K562 (cell line): ENCODE data around the gene PHF1. TPM values are rescaled to one million over a fixed set of nuclear protein-coding genes. Genes with fewer than 3 reads are reported as not detected.

Experiments
- CBFB ChIP-seq: sonication (generic); formaldehyde crosslinking; IDR thresholded peaks from 2 replicates; pipeline ENCODE4 v1.4.0; 2020; ENCODE audit warnings: mild to moderate bottlenecking, missing genetic modification reagents
- HMGN3 ChIP-seq: IDR thresholded peaks from 2 replicates; pipeline ENCODE4 v1.6.1; 2011; ENCODE audit warnings: borderline replicate concordance, low read depth, mild to moderate bottlenecking, mixed read lengths, low read length; ENCODE audit not compliant: insufficient read length; ENCODE audit errors: extremely low read depth
- KLF16 ChIP-seq: IDR thresholded peaks from 2 replicates; pipeline ENCODE4 v1.6.1; 2016; ENCODE audit warnings: antibody characterized with exemption
- MCM7 ChIP-seq, 2 experiments: fragments of 450-650 bp; IDR thresholded peaks; 2 replicates each; pipeline ENCODE4 v1.6.1; 2016 to 2018
- MECOM ChIP-seq: fragments of 250-450 bp; sonication (Bioruptor Pico); IDR thresholded peaks from 2 replicates; pipeline ENCODE4 v1.8.0; 2022; ENCODE audit warnings: inconsistent platforms
- NFRKB ChIP-seq: fragments of 450-650 bp; IDR thresholded peaks from 2 replicates; pipeline ENCODE4 v1.6.1; 2016; ENCODE audit warnings: low read depth
- PHB ChIP-seq: fragments of 250-450 bp; sonication (Bioruptor Pico); IDR thresholded peaks from 2 replicates; pipeline ENCODE4 v1.5.0; 2021
- PRPF4 ChIP-seq: fragments of 200-400 bp; formaldehyde crosslinking; IDR thresholded peaks from one replicate; pipeline ENCODE4 v1.6.1; 2017; ENCODE audit warnings: low read length, low read depth, mild to moderate bottlenecking; ENCODE audit not compliant: insufficient read depth, poor library complexity, severe bottlenecking
- RCOR1 ChIP-seq, 2 experiments: IDR thresholded peaks; 2 replicates each; pipeline ENCODE4 v1.6.1; 2012; ENCODE audit warnings: low read depth in 2 of 2, low read length in 2 of 2, borderline replicate concordance in 1 of 2, improper control_type of control experiment in 1 of 2
- SMARCE1 ChIP-seq: fragments of 450-650 bp; IDR thresholded peaks from 2 replicates; pipeline ENCODE4 v1.7.1; 2016; ENCODE audit warnings: mild to moderate bottlenecking
- ZBTB17 ChIP-seq: fragments of 450-650 bp; formaldehyde crosslinking; IDR thresholded peaks from 2 replicates; pipeline ENCODE4 v1.4.0; 2020; ENCODE audit warnings: mild to moderate bottlenecking
- ZKSCAN1 ChIP-seq: fragments of 150-350 bp; IDR thresholded peaks from 2 replicates; pipeline ENCODE4 v1.6.1; 2016; ENCODE audit warnings: low read depth, low read length
- ZNF75A ChIP-seq: fragments of 450-650 bp; formaldehyde crosslinking; IDR thresholded peaks from 2 replicates; pipeline ENCODE4 v1.4.0; 2020; ENCODE audit warnings: mild to moderate bottlenecking
- polyA plus RNA-seq, 8 experiments: library from polyadenylated mRNA; depleted of rRNA in 4 of 8; stranded (reverse) in 5 of 8; unstranded in 3 of 8; fragments of >200 nt; fragmentation: Nextera tagmentation in 2 of 8; fragmentation: Illumina TruSeq in 1 of 8; extraction: Ambion mirVana in 2 of 8; extraction: Trizol in 1 of 8; gene quantifications; 2 replicates each; pipeline versions ENCODE4 v1.2.1 to v1.2.3, GENCODE V29; 2011 to 2014; ENCODE audit warnings: inconsistent platforms in 1 of 8, missing spikeins in 1 of 8
- total RNA-seq, 7 experiments: library from RNA; depleted of rRNA in 6 of 7; stranded (reverse); fragments of >200 nt in 6 of 7; fragmentation: Illumina TruSeq in 2 of 7; extraction: Trizol in 2 of 7; gene quantifications; 2 replicates each; pipeline versions ENCODE4 v1.2.1 to v1.2.3, GENCODE V29; 2011 to 2021; ENCODE audit warnings: low replicate concordance in 1 of 7
- TF ChIP-seq, protein P1 (sequence below): sonication (generic); formaldehyde crosslinking; IDR thresholded peaks from 2 replicates; pipeline ENCODE4 v1.8.0; 2022; ENCODE audit warnings: mild to moderate bottlenecking, missing genetic modification reagents
- TF ChIP-seq, protein P2 (sequence below): fragments of 450-650 bp; IDR thresholded peaks from 2 replicates; pipeline ENCODE4 v1.6.1; 2016; ENCODE audit warnings: mild to moderate bottlenecking
- TF ChIP-seq, protein P3 (sequence below): fragments of 250-450 bp; sonication (Bioruptor Pico); IDR thresholded peaks from 2 replicates; pipeline ENCODE4 v1.9.0; 2021; ENCODE audit warnings: mild to moderate bottlenecking
- TF ChIP-seq, protein P4 (sequence below): fragments of 250-450 bp; sonication (Bioruptor Pico); IDR thresholded peaks from 2 replicates; pipeline ENCODE4 v1.8.0; 2022; ENCODE audit warnings: inconsistent platforms
- TF ChIP-seq, protein P5 (sequence below), 2 experiments: IDR thresholded peaks; 2 replicates each; pipeline ENCODE4 v1.6.1; 2012; ENCODE audit warnings: improper control_type of control experiment in 2 of 2, low read depth in 2 of 2, low read length in 2 of 2, borderline replicate concordance in 1 of 2

The PHF1 gene
- total and polyA plus RNA-seq, 9 of the 15 experiments (the other 6 are each of a cell fraction or from before 2014, with no cell fraction given) = 3.7 to 64.2 (median 33.7) TPM

DNA sequence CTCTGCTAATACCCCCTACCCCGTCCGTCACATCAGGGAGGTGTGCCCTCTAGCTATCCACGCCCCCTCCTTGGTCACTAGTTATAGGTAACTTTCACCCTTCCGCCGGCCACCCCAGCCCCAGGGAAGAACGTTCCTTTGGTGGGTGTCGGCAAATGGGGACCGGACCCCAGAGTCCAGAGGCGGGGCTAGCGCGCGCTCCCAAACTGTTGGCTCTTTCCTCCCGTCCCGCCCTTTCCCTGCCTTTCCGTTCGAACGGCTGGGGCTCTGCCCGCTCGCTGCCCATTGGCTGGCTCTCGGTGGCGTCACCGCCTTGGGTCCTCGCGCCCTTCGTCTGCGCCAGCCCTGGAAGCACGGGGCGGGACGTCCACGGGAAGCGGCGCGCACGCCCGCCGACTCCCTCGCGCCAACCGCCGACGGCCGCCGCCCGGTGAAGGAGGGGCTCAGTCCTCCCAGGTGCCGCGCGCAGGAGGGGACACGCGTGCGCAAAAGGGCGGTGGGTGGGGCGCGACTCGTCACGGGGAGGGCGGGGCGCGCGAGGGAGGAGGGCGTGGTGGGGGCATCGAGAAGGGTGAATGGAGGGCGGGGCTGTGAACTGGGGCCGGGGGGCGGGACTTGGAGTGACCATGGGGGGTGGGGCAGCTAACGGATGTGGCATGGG, 634 bp upstream of the PHF1 start (continued):
- TF ChIP-seq MECOM (no peak), KLF16 (no peak), MCM7 (IDR thresholded peaks at IDR 0.05) (no peak), PRPF4 (no peak), RCOR1 (IDR thresholded peaks at IDR 0.05; ENCODE audit: borderline replicate concordance in 1 of 2, low read depth in 2 of 2, low read length in 2 of 2) (peak in 1 of 2 experiments; percentile 9; a peak in 1 of 4 replicates), PHB (CRISPR knock-in tag) (0 out of 2 replicates have a peak, but pooled peaks have one; percentile 94), ZBTB17 (CRISPR knock-in tag) (peak; percentile 88), ZKSCAN1 (no peak), NFRKB (0 out of 2 replicates have a peak, but pooled peaks have one; percentile 54), HMGN3 (peak; percentile 99), ZNF75A (CRISPR knock-in tag) (no peak), CBFB (CRISPR knock-in tag) (no peak), SMARCE1 (0 out of 2 replicates have a peak, but pooled peaks have one; percentile 49)
- TF ChIP-seq, protein P1, sequence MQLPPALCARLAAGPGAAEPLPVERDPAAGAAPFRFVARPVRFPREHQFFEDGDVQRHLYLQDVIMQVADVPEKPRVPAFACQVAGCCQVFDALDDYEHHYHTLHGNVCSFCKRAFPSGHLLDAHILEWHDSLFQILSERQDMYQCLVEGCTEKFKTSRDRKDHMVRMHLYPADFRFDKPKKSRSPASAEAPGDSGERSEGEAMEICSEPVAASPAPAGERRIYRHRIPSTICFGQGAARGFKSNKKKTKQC (CRISPR knock-in tag) = no peak; the same call in 1 of the 2 replicates
- TF ChIP-seq, protein P2, sequence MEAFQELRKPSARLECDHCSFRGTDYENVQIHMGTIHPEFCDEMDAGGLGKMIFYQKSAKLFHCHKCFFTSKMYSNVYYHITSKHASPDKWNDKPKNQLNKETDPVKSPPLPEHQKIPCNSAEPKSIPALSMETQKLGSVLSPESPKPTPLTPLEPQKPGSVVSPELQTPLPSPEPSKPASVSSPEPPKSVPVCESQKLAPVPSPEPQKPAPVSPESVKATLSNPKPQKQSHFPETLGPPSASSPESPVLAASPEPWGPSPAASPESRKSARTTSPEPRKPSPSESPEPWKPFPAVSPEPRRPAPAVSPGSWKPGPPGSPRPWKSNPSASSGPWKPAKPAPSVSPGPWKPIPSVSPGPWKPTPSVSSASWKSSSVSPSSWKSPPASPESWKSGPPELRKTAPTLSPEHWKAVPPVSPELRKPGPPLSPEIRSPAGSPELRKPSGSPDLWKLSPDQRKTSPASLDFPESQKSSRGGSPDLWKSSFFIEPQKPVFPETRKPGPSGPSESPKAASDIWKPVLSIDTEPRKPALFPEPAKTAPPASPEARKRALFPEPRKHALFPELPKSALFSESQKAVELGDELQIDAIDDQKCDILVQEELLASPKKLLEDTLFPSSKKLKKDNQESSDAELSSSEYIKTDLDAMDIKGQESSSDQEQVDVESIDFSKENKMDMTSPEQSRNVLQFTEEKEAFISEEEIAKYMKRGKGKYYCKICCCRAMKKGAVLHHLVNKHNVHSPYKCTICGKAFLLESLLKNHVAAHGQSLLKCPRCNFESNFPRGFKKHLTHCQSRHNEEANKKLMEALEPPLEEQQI = no peak
- TF ChIP-seq, protein P3, sequence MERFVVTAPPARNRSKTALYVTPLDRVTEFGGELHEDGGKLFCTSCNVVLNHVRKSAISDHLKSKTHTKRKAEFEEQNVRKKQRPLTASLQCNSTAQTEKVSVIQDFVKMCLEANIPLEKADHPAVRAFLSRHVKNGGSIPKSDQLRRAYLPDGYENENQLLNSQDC (CRISPR knock-in tag) = no peak
- TF ChIP-seq, protein P4, sequence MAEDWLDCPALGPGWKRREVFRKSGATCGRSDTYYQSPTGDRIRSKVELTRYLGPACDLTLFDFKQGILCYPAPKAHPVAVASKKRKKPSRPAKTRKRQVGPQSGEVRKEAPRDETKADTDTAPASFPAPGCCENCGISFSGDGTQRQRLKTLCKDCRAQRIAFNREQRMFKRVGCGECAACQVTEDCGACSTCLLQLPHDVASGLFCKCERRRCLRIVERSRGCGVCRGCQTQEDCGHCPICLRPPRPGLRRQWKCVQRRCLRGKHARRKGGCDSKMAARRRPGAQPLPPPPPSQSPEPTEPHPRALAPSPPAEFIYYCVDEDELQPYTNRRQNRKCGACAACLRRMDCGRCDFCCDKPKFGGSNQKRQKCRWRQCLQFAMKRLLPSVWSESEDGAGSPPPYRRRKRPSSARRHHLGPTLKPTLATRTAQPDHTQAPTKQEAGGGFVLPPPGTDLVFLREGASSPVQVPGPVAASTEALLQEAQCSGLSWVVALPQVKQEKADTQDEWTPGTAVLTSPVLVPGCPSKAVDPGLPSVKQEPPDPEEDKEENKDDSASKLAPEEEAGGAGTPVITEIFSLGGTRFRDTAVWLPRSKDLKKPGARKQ (CRISPR knock-in tag) = no peak
- TF ChIP-seq, protein P5, sequence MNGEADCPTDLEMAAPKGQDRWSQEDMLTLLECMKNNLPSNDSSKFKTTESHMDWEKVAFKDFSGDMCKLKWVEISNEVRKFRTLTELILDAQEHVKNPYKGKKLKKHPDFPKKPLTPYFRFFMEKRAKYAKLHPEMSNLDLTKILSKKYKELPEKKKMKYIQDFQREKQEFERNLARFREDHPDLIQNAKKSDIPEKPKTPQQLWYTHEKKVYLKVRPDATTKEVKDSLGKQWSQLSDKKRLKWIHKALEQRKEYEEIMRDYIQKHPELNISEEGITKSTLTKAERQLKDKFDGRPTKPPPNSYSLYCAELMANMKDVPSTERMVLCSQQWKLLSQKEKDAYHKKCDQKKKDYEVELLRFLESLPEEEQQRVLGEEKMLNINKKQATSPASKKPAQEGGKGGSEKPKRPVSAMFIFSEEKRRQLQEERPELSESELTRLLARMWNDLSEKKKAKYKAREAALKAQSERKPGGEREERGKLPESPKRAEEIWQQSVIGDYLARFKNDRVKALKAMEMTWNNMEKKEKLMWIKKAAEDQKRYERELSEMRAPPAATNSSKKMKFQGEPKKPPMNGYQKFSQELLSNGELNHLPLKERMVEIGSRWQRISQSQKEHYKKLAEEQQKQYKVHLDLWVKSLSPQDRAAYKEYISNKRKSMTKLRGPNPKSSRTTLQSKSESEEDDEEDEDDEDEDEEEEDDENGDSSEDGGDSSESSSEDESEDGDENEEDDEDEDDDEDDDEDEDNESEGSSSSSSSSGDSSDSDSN (IDR thresholded peaks at IDR 0.05; ENCODE audit: borderline replicate concordance in 1 of 2, low read depth in 2 of 2, low read length in 2 of 2) = peak in 1 of 2 experiments; percentile 85; a peak in 1 of 4 replicates
